Upper lobe of left lung (tissue), 6 donors: ENCODE measurements around the gene PDZD2. TPM values are rescaled to one million over a fixed set of nuclear protein-coding genes. Genes with fewer than 3 reads are reported as not detected.

Source experiments
- ATAC-seq, 2 donors: fragments of 200-7000 bp; cut with Tn5 transposase; one replicate each; pipeline ENCODE4 v1.9.1; 2022; ENCODE audit warnings: mild to moderate bottlenecking in 2 of 2, moderate library complexity in 2 of 2; ENCODE audit not compliant: low FRiP score in 2 of 2
- DNase-seq, 2 donors: peaks; one replicate each; pipeline ENCODE4 v3.0.0-alpha.2; 2019 to 2020
- H3K27ac ChIP-seq, 4 donors: fragments of 200-600 bp; sonication (generic); one replicate each; pipeline ENCODE4 v1.5.1; 2016 to 2019
- H3K27me3 ChIP-seq, 4 donors: fragments of 200-600 bp; sonication (generic); one replicate each; pipeline ENCODE4 v1.5.1; 2017 to 2019
- H3K36me3 ChIP-seq, 4 donors: fragments of 200-600 bp; sonication (generic); one replicate each; pipeline ENCODE4 v1.5.1; 2016 to 2019
- H3K4me1 ChIP-seq, 4 donors: fragments of 200-600 bp; sonication (generic); one replicate each; pipeline ENCODE4 v1.5.1; 2018 to 2019
- H3K4me3 ChIP-seq, 4 donors: fragments of 200-600 bp; sonication (generic); one replicate each; pipeline ENCODE4 v1.5.1; 2017 to 2019; ENCODE audit warnings: mild to moderate bottlenecking in 2 of 4, moderate library complexity in 1 of 4
- H3K9me3 ChIP-seq, 4 donors: fragments of 200-600 bp; sonication (generic); one replicate each; pipeline ENCODE4 v1.5.1; 2018 to 2019
- EP300 ChIP-seq, 4 donors: sonication (generic); formaldehyde crosslinking; IDR thresholded peaks; one replicate each; pipeline ENCODE4 v1.5.1; 2017; ENCODE audit warnings: antibody characterized with exemption in 4 of 4, control low read depth in 2 of 4
- POLR2A ChIP-seq, 4 donors: fragments of 450-650 bp; IDR thresholded peaks; one replicate each; pipeline ENCODE4 v1.5.1; 2016 to 2017; ENCODE audit warnings: antibody characterized with exemption in 4 of 4, mild to moderate bottlenecking in 2 of 4
- POLR2AphosphoS5 ChIP-seq, 2 donors: sonication (generic); formaldehyde crosslinking; IDR thresholded peaks; one replicate each; pipeline ENCODE4 v1.5.1; 2017; ENCODE audit warnings: antibody characterized with exemption in 2 of 2
- WGBS, 2 donors: methylation state at CpG; one replicate each; pipeline ENCODE4 v1.1.5; 2017 to 2018; 5-methylcytosine and 5-hydroxymethylcytosine counted together
- total RNA-seq, 6 donors: library from RNA; depleted of rRNA in 4 of 6; stranded (reverse); fragments of >200 nt in 4 of 6; gene quantifications; one replicate each; pipeline versions ENCODE4 v1.1.0 to v1.2.1, GENCODE V29; 2016 to 2021
- TF ChIP-seq, protein P1 (sequence below), 6 experiments: fragments of 450-650 bp in 4 of 6; fragments of 200-600 bp in 2 of 6; sonication (generic) in 2 of 6; IDR thresholded peaks; one replicate each; pipeline ENCODE4 v1.5.1; 2016 to 2019; ENCODE audit warnings: antibody characterized with exemption in 6 of 6
- donor health status: DM: no; HTN: no; CAD: no; lungs with moderate emphysema.
- donor health status: DM: no; HTN: yes; CAD: no; lungs with severe emphysema.

Gene PDZD2
- total RNA-seq, 6 donors from 2014 or later, result 53.4 to 73.6 (median 68.4) TPM

DNA sequence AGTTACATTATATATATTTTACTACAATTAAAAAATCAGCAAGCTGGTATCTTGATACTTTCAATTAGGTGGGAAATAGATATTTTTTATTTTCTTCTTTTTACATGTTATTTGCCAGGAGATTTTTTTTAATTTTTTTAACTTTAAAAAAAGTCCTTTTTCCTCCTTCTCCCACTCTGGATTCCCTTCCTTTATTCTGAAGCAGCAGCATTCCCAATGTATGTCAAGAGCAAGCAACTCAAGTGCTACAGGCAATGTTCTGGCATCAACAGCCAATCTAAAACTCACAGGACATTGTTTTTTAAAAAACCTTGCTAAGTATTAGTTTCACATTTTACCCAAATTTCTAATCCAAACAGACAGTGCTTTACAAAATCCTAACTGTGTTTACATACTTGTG, 493.8 kb downstream of the PDZD2 start:
- H3K4me3 ChIP-seq, result no peak overlapping the region
- ATAC-seq (no peak), DNase-seq (no peak)
- H3K36me3 ChIP-seq, result peaks cover 6 to 34% (median 22%) of the 10 kb centered on the region in 4 donors
- H3K4me1 ChIP-seq, result peaks cover 3 to 18% (median 5%) of the 10 kb centered on the region in 4 donors
- no peaks in the 10 kb centered on the region for H3K9me3 ChIP-seq
- TF ChIP-seq POLR2A (IDR thresholded peaks at IDR 0.05) (no peak), EP300 (IDR thresholded peaks at IDR 0.05) (no peak), POLR2AphosphoS5 (IDR thresholded peaks at IDR 0.05) (no peak)
- TF ChIP-seq, protein P1, sequence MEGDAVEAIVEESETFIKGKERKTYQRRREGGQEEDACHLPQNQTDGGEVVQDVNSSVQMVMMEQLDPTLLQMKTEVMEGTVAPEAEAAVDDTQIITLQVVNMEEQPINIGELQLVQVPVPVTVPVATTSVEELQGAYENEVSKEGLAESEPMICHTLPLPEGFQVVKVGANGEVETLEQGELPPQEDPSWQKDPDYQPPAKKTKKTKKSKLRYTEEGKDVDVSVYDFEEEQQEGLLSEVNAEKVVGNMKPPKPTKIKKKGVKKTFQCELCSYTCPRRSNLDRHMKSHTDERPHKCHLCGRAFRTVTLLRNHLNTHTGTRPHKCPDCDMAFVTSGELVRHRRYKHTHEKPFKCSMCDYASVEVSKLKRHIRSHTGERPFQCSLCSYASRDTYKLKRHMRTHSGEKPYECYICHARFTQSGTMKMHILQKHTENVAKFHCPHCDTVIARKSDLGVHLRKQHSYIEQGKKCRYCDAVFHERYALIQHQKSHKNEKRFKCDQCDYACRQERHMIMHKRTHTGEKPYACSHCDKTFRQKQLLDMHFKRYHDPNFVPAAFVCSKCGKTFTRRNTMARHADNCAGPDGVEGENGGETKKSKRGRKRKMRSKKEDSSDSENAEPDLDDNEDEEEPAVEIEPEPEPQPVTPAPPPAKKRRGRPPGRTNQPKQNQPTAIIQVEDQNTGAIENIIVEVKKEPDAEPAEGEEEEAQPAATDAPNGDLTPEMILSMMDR (IDR thresholded peaks at IDR 0.05), result no peak
- H3K27me3 ChIP-seq, result no peaks in the 10 kb centered on the region
- no peak overlapping the region for H3K27ac ChIP-seq

GRCh38 chr5:32135086-32135485, 496.2 kb downstream of the PDZD2 start:
- Histone ChIP-seq H3K9me3 (no peaks in the 10 kb centered on the region), H3K36me3 (peaks cover 6 to 39% (median 18%) of the 10 kb centered on the region in 4 donors), H3K4me3 (no peak overlapping the region), H3K4me1 (peaks cover under 1 to 11% (median 3%) of the 10 kb centered on the region in 4 donors), H3K27ac (no peak overlapping the region), H3K27me3 (no peaks in the 10 kb centered on the region)
- 94% methylated on average over 1 of the region's 1 CpG for WGBS, 2 donors
- no peak for TF ChIP-seq POLR2A (IDR thresholded peaks at IDR 0.05)
- TF ChIP-seq, protein P1 (IDR thresholded peaks at IDR 0.05), result no peak
- TF ChIP-seq POLR2AphosphoS5 (IDR thresholded peaks at IDR 0.05), result no peak
- TF ChIP-seq EP300 (IDR thresholded peaks at IDR 0.05), result no peak
- ATAC-seq (no peak), DNase-seq (no peak)

DNA sequence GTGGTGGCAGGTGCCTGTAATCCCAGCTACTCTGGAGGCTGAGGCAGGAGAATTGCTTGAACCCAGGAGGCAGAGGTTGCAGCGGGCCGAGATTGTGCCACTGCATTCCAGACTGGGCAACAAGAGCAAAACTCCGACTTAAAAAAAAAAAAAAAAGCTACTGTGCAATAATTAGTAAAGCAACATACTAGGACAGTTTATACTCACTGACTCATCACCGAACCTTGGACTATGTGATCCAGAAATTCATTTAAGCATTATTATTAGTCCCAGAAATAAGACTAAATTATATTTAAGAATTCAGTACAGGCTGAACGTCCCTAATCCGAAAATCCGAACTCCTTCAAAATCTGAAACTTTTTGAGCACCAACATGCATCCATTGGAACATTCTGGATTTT, 497.4 kb downstream of the PDZD2 start:
- H3K27me3 ChIP-seq, result no peaks in the 10 kb centered on the region
- no peak for DNase-seq
- peaks cover 6 to 45% (median 18%) of the 10 kb centered on the region in 4 donors for H3K36me3 ChIP-seq
- no peak overlapping the region for H3K4me3 ChIP-seq
- no peak overlapping the region for H3K27ac ChIP-seq
- ATAC-seq, result no peak
- no peak for TF ChIP-seq EP300 (IDR thresholded peaks at IDR 0.05)
- no peak for TF ChIP-seq POLR2AphosphoS5 (IDR thresholded peaks at IDR 0.05)
- no peak for TF ChIP-seq POLR2A (IDR thresholded peaks at IDR 0.05)
- TF ChIP-seq, protein P1 (IDR thresholded peaks at IDR 0.05), result no peak
- H3K4me1 ChIP-seq, result peaks cover 0 to 11% (median 2%) of the 10 kb centered on the region in 4 donors
- H3K9me3 ChIP-seq, result no peaks in the 10 kb centered on the region
- WGBS, 2 donors, result 80 to 85% methylated on average over 7 of the region's 7 CpGs

- Histone ChIP-seq H3K27me3 (no peaks in the 10 kb centered on the region), H3K4me1 (peaks cover 0 to 6% (median 1%) of the 10 kb centered on the region in 4 donors), H3K27ac (no peak overlapping the region), H3K9me3 (no peaks in the 10 kb centered on the region), H3K4me3 (no peak overlapping the region), H3K36me3 (peaks cover 6 to 44% (median 14%) of the 10 kb centered on the region in 4 donors)
- ATAC-seq (no peak), DNase-seq (no peak)
- 89 to 91% methylated on average over 7 of the region's 7 CpGs for WGBS, 2 donors
- no peak for TF ChIP-seq POLR2AphosphoS5 (IDR thresholded peaks at IDR 0.05)
- TF ChIP-seq, protein P1 (IDR thresholded peaks at IDR 0.05), result no peak
- no peak for TF ChIP-seq POLR2A (IDR thresholded peaks at IDR 0.05)
- TF ChIP-seq EP300 (IDR thresholded peaks at IDR 0.05), result no peak
Measured at GRCh38 chr5:32138839-32139493, 500.0 kb downstream of the PDZD2 start.
